ENCODE measurements around the gene P4HA3.

P4HA3 gene

GRCh38 chr11:74280494-74280893 is 30.9 kb downstream of the P4HA3 start:
- Histone ChIP-seq H3K4me3 (ENCODE audit: low read length) (no peak overlapping the region), H3K36me3 (ENCODE audit: insufficient read depth, low read length) (peaks cover 9% of the 10 kb centered on the region), H3K9ac (ENCODE audit: low read depth, low read length) (no peak overlapping the region), H3K4me1 (ENCODE audit: control insufficient read depth, insufficient read depth, low read length) (peaks cover 50% of the 10 kb centered on the region), H3K9me3 (replicated peaks; ENCODE audit: low read length) (no peaks in the 10 kb centered on the region), H3K4me2 (ENCODE audit: low read length) (no peak overlapping the region), H3K27me3 (ENCODE audit: control insufficient read depth, insufficient read depth, low read length) (no peaks in the 10 kb centered on the region)

- Histone ChIP-seq H3K4me1 (ENCODE audit: control insufficient read depth, insufficient read depth, low read length) (peaks cover 49% of the 10 kb centered on the region), H3K27me3 (ENCODE audit: control insufficient read depth, insufficient read depth, low read length) (no peaks in the 10 kb centered on the region), H3K4me3 (ENCODE audit: low read length) (peak overlapping the region; percentile 5), H3K9ac (ENCODE audit: low read depth, low read length) (peak overlapping the region; percentile 73), H3K36me3 (ENCODE audit: insufficient read depth, low read length) (peaks cover 8% of the 10 kb centered on the region), H3K4me2 (ENCODE audit: low read length) (peak overlapping the region; percentile 58), H3K9me3 (replicated peaks; ENCODE audit: low read length) (no peaks in the 10 kb centered on the region)
These were observed 32.2 kb downstream of the P4HA3 start for GRCh38 chr11:74279256-74279655.

- H3K9ac ChIP-seq (ENCODE audit: low read depth, low read length), result peak overlapping the region; percentile 73
- H3K4me1 ChIP-seq (ENCODE audit: control insufficient read depth, insufficient read depth, low read length), result peaks cover 44% of the 10 kb centered on the region
- H3K4me2 ChIP-seq (ENCODE audit: low read length), result peak overlapping the region; percentile 59
- H3K9me3 ChIP-seq (replicated peaks; ENCODE audit: low read length), result no peaks in the 10 kb centered on the region
- H3K27me3 ChIP-seq (ENCODE audit: control insufficient read depth, insufficient read depth, low read length), result no peaks in the 10 kb centered on the region
- peaks cover 5% of the 10 kb centered on the region for H3K36me3 ChIP-seq (ENCODE audit: insufficient read depth, low read length)
- H3K4me3 ChIP-seq (ENCODE audit: low read length), result no peak overlapping the region
These were observed 32.7 kb downstream of the P4HA3 start for GRCh38 chr11:74278721-74279161.

DNA sequence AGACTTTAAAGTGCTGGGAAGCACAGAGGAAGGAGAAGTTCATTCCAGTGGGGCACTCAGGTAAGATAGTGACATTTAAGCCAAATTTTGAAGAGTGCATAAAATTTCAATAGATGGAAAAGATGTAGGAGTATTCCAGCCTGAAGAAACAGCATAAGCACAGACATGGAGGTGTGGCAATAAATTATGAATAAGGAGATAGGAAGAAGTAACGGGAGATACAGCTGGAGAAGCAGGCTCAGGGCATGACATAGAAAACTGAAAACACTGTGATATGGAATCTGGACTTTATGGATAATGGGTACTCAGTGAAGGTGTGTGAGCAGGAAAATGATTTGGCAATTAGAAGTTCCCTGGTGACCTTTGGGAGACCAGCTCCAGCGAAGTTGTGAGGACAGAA is 33.3 kb downstream of the P4HA3 start:
- peaks cover 37% of the 10 kb centered on the region for H3K4me1 ChIP-seq (ENCODE audit: control insufficient read depth, insufficient read depth, low read length)
- H3K36me3 ChIP-seq (ENCODE audit: insufficient read depth, low read length), result peaks cover 6% of the 10 kb centered on the region
- peak overlapping the region; percentile 38 for H3K4me3 ChIP-seq (ENCODE audit: low read length)
- H3K27me3 ChIP-seq (ENCODE audit: control insufficient read depth, insufficient read depth, low read length), result no peaks in the 10 kb centered on the region
- H3K4me2 ChIP-seq (ENCODE audit: low read length), result peak overlapping the region; percentile 59
- no peaks in the 10 kb centered on the region for H3K9me3 ChIP-seq (replicated peaks; ENCODE audit: low read length)
- peak overlapping the region; percentile 73 for H3K9ac ChIP-seq (ENCODE audit: low read depth, low read length)

DNA sequence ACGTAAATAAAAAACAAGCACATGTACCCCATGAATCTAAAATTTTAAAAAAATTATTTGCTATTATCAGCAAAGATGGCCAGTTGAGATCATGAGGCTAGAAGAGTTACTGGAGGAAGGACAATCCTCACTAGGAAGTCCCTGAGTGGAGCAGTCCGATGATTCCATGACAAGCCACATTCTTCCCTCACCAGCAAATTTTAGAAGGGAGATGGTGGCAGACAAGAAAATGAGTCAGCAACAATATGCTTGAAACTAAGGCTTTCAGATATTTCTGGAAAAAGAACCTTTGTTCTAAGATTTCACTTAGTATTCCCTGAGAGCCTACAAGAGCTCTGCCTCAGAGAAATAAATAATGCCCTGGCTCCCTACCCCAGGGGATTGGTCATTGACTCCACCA is 34.9 kb downstream of the P4HA3 start:
- Histone ChIP-seq H3K4me3 (ENCODE audit: low read length) (no peak overlapping the region), H3K9ac (ENCODE audit: low read depth, low read length) (no peak overlapping the region), H3K27me3 (ENCODE audit: control insufficient read depth, insufficient read depth, low read length) (no peaks in the 10 kb centered on the region), H3K36me3 (ENCODE audit: insufficient read depth, low read length) (peaks cover 19% of the 10 kb centered on the region), H3K4me2 (ENCODE audit: low read length) (no peak overlapping the region), H3K4me1 (ENCODE audit: control insufficient read depth, insufficient read depth, low read length) (peaks cover 35% of the 10 kb centered on the region), H3K9me3 (replicated peaks; ENCODE audit: low read length) (no peaks in the 10 kb centered on the region)

- peaks cover 11% of the 10 kb centered on the region for H3K4me1 ChIP-seq (ENCODE audit: control insufficient read depth, insufficient read depth, low read length)
- no peak overlapping the region for H3K4me3 ChIP-seq (ENCODE audit: low read length)
- H3K4me2 ChIP-seq (ENCODE audit: low read length), result no peak overlapping the region
- no peaks in the 10 kb centered on the region for H3K27me3 ChIP-seq (ENCODE audit: control insufficient read depth, insufficient read depth, low read length)
- no peaks in the 10 kb centered on the region for H3K9me3 ChIP-seq (replicated peaks; ENCODE audit: low read length)
- no peak overlapping the region for H3K9ac ChIP-seq (ENCODE audit: low read depth, low read length)
- peaks cover 35% of the 10 kb centered on the region for H3K36me3 ChIP-seq (ENCODE audit: insufficient read depth, low read length)
These were observed 39.2 kb downstream of the P4HA3 start for GRCh38 chr11:74272276-74272675.

DNA sequence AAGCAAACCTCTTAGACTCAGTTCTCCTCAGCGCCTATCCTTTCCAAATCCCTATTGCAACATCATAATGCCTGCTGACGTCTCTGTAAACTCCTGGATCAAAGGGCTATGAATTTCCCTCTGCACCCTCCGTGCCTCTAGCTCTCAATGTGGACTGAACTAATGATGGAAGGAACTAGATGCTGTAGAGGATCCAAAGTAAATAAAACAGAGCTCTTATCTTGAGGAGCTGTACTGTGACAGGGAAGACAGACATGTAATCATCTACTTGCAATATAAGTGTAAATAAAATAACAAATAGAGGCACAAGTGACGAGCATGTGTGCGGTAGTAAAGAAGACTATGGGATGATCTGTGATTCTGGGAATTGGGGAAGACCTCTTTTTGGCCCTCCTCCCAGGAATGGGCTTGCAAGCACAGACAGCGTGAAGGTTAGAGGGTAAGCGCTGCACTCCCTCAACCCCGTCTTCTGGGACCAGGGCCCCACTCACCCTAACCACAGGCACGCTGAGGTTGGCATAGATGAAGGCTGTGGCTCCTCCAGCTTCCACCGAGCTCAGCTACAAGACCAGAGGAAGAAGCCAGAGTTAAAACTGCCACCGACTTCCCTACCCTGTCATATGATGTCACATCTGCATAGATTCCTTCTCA is 42.2 kb downstream of the P4HA3 start:
- no peaks in the 10 kb centered on the region for H3K4me1 ChIP-seq (ENCODE audit: control insufficient read depth, insufficient read depth, low read length)
- peaks cover 35% of the 10 kb centered on the region for H3K36me3 ChIP-seq (ENCODE audit: insufficient read depth, low read length)
- no peaks in the 10 kb centered on the region for H3K9me3 ChIP-seq (replicated peaks; ENCODE audit: low read length)
- no peak overlapping the region for H3K4me3 ChIP-seq (ENCODE audit: low read length)
- no peak overlapping the region for H3K9ac ChIP-seq (ENCODE audit: low read depth, low read length)
- no peak overlapping the region for H3K4me2 ChIP-seq (ENCODE audit: low read length)
- H3K27me3 ChIP-seq (ENCODE audit: control insufficient read depth, insufficient read depth, low read length), result no peaks in the 10 kb centered on the region

DNA sequence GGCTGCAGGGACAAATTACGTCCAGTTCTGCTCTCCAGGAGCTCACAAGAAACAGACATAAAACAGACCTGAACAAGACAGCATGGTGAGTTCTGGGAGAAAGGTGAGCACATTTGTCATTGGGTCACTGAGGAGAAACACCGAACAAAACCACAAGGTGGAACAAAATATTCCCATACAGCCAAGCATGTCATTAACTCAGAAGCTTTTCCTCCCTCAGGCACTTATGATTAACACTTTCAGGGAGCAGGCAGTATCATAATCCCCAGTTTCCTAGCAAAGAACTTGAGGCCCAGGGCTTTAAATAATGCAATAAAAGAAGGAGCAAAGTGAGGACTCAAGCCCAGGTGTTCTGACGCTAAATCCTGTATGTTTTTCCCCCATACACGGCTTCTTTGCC is 43.0 kb downstream of the P4HA3 start:
- H3K9me3 ChIP-seq (replicated peaks; ENCODE audit: low read length), result no peaks in the 10 kb centered on the region

DNA sequence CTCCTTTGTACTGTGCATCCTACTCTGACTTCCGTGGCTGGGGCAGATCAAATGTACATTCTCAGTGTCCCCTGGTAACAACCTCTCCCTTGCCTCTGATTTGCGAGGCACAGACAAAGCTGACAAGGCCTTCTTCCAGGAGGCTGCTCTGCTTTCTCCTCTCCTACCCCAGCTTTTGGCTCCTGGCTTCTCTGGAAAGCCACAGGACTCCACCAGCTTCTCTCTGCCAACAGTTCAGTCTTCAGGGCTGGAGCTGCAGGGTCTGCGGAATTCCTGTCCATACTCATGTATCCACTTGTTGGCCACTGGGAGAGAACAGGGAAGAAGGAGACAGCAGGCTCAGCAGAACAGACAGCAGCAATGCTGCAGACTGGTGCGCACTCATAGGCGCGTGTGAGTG is 44.4 kb downstream of the P4HA3 start:
- no peak overlapping the region for H3K4me2 ChIP-seq (ENCODE audit: low read length)
- H3K9me3 ChIP-seq (replicated peaks; ENCODE audit: low read length), result no peaks in the 10 kb centered on the region
- no peaks in the 10 kb centered on the region for H3K27me3 ChIP-seq (ENCODE audit: control insufficient read depth, insufficient read depth, low read length)
- H3K9ac ChIP-seq (ENCODE audit: low read depth, low read length), result no peak overlapping the region
- no peak overlapping the region for H3K4me3 ChIP-seq (ENCODE audit: low read length)
- peaks cover 23% of the 10 kb centered on the region for H3K36me3 ChIP-seq (ENCODE audit: insufficient read depth, low read length)
- H3K4me1 ChIP-seq (ENCODE audit: control insufficient read depth, insufficient read depth, low read length), result no peaks in the 10 kb centered on the region

More for the DNA sequence above, 43.0 kb downstream of the P4HA3 start:
- no peak overlapping the region for H3K4me3 ChIP-seq (ENCODE audit: low read length)
- H3K4me2 ChIP-seq (ENCODE audit: low read length), result no peak overlapping the region
- peaks cover 35% of the 10 kb centered on the region for H3K36me3 ChIP-seq (ENCODE audit: insufficient read depth, low read length)
- no peak overlapping the region for H3K9ac ChIP-seq (ENCODE audit: low read depth, low read length)
- no peaks in the 10 kb centered on the region for H3K27me3 ChIP-seq (ENCODE audit: control insufficient read depth, insufficient read depth, low read length)
- H3K4me1 ChIP-seq (ENCODE audit: control insufficient read depth, insufficient read depth, low read length), result no peaks in the 10 kb centered on the region

DNA sequence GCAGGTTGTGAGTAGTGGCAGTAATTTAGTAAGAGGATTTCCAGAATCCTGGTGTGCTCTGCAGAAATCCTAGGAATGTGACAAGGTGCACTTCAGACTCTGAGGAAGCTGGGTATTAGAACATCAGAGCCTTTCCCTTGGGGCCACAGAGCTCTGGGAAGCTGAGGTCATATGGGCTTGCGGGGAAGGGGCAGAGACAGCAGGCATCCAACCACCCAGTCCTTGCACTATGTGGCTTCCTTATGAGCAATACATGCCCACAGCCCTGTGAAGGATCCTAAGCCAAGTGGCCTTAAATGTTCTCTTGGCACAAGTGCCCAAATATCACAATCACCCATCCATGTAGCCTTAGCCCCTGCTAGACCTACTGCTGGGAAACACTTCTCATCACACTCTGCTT is 46.2 kb downstream of the P4HA3 start:
- Histone ChIP-seq H3K4me1 (ENCODE audit: control insufficient read depth, insufficient read depth, low read length) (no peaks in the 10 kb centered on the region), H3K4me2 (ENCODE audit: low read length) (no peak overlapping the region), H3K9me3 (replicated peaks; ENCODE audit: low read length) (no peaks in the 10 kb centered on the region), H3K9ac (ENCODE audit: low read depth, low read length) (no peak overlapping the region), H3K36me3 (ENCODE audit: insufficient read depth, low read length) (peaks cover 10% of the 10 kb centered on the region), H3K4me3 (ENCODE audit: low read length) (no peak overlapping the region), H3K27me3 (ENCODE audit: control insufficient read depth, insufficient read depth, low read length) (no peaks in the 10 kb centered on the region)

GRCh38 chr11:74262725-74263124 is 48.7 kb downstream of the P4HA3 start:
- H3K4me2 ChIP-seq (ENCODE audit: low read length), result no peak overlapping the region
- no peak overlapping the region for H3K4me3 ChIP-seq (ENCODE audit: low read length)
- H3K36me3 ChIP-seq (ENCODE audit: insufficient read depth, low read length), result no peaks in the 10 kb centered on the region
- H3K27me3 ChIP-seq (ENCODE audit: control insufficient read depth, insufficient read depth, low read length), result no peaks in the 10 kb centered on the region
- H3K9ac ChIP-seq (ENCODE audit: low read depth, low read length), result no peak overlapping the region
- H3K9me3 ChIP-seq (replicated peaks; ENCODE audit: low read length), result no peaks in the 10 kb centered on the region
- peaks cover 11% of the 10 kb centered on the region for H3K4me1 ChIP-seq (ENCODE audit: control insufficient read depth, insufficient read depth, low read length)

- no peak overlapping the region for H3K9ac ChIP-seq (ENCODE audit: low read depth, low read length)
- H3K36me3 ChIP-seq (ENCODE audit: insufficient read depth, low read length), result peaks cover 30% of the 10 kb centered on the region
- no peak overlapping the region for H3K4me2 ChIP-seq (ENCODE audit: low read length)
- peaks cover 17% of the 10 kb centered on the region for H3K4me1 ChIP-seq (ENCODE audit: control insufficient read depth, insufficient read depth, low read length)
- H3K27me3 ChIP-seq (ENCODE audit: control insufficient read depth, insufficient read depth, low read length), result no peaks in the 10 kb centered on the region
- H3K9me3 ChIP-seq (replicated peaks; ENCODE audit: low read length), result no peaks in the 10 kb centered on the region
- H3K4me3 ChIP-seq (ENCODE audit: low read length), result no peak overlapping the region
These were observed 53.4 kb downstream of the P4HA3 start for GRCh38 chr11:74257959-74258553.

Measured in skeletal muscle satellite cell (primary cell).